Measurements from ENCODE around the gene STOML3.

DNA sequence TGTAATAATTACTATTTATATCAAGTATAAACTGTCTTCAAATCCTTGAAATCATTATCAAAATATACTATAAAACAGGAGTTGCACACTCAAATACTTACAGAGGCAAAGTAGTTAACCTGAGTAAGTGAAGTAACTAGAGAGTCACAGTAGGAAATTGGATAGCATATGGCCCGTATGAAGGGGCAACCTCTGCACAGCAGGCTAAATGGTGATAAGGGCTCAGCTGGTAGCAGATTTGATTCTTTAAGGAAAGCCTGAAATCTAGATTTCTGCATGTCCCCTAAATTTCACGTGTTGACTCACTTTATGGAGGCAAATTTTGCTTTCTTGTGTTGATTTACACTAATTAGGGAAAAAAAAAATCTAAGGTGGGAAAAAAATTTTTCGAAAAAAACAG is 46.4 kb downstream of the STOML3 start:
- TF ChIP-seq REST (IDR thresholded peaks at IDR 0.05; ENCODE audit: insufficient read depth in 1 of 2, low read depth in 2 of 2, low read length in 2 of 2) (no peak), POLR2AphosphoS5 (IDR thresholded peaks at IDR 0.05; ENCODE audit: low read depth, low read length) (no peak), TAF1 (IDR thresholded peaks at IDR 0.05; ENCODE audit: borderline replicate concordance, insufficient read depth, low read length) (no peak), SIN3A (IDR thresholded peaks at IDR 0.05; ENCODE audit: borderline replicate concordance, insufficient read depth, low read length) (no peak)

Measured in PFSK-1 (cell line).